ENCODE data around the gene TCAIM.
"Not testable (repeated sequence)": the region's sequence is repeated elsewhere in the genome, so short reads cannot be mapped to it uniquely, and the experiment has no call there.

TCAIM gene

GRCh38 chr3:44387404-44387803, 48.8 kb downstream of the TCAIM start:
- H3K9ac ChIP-seq (ENCODE audit: low read length in 5 of 5), result no peak overlapping the region
- peaks cover 5 to 15% (median 13%) of the 10 kb centered on the region in 5 donors for H3K9me3 ChIP-seq (ENCODE audit: control insufficient read depth in 5 of 5, low read length in 5 of 5)
- H3K36me3 ChIP-seq (ENCODE audit: control insufficient read depth in 5 of 5, insufficient read depth in 5 of 5, low read length in 5 of 5), result peaks cover 0 to 6% (median 0%) of the 10 kb centered on the region in 5 donors
- H3K27me3 ChIP-seq (ENCODE audit: control insufficient read depth in 5 of 5, insufficient read depth in 4 of 5, low read length in 5 of 5), result no peaks in the 10 kb centered on the region
- no peak overlapping the region for H3K4me3 ChIP-seq (ENCODE audit: low read depth in 1 of 5, low read length in 5 of 5)
- H3K4me1 ChIP-seq (ENCODE audit: control insufficient read depth in 5 of 5, insufficient read depth in 5 of 5, low read length in 5 of 5), result no peaks in the 10 kb centered on the region
- H3K27ac ChIP-seq (ENCODE audit: low read depth, low read length), result no peak overlapping the region

GRCh38 chr3:44392489-44392888, 53.9 kb downstream of the TCAIM start:
- Histone ChIP-seq H3K36me3 (ENCODE audit: control insufficient read depth in 5 of 5, insufficient read depth in 5 of 5, low read length in 5 of 5) (peaks cover 0 to 13% (median 11%) of the 10 kb centered on the region in 5 donors), H3K27ac (ENCODE audit: low read depth, low read length) (no peak overlapping the region)

GRCh38 chr3:44395714-44396113, 57.1 kb downstream of the TCAIM start:
- no peaks in the 10 kb centered on the region for H3K9me3 ChIP-seq (ENCODE audit: control insufficient read depth in 5 of 5, low read length in 5 of 5)
- H3K4me3 ChIP-seq (ENCODE audit: low read depth in 1 of 5, low read length in 5 of 5), result no peak overlapping the region
- no peaks in the 10 kb centered on the region for H3K27me3 ChIP-seq (ENCODE audit: control insufficient read depth in 5 of 5, insufficient read depth in 4 of 5, low read length in 5 of 5)
- no peaks in the 10 kb centered on the region for H3K4me1 ChIP-seq (ENCODE audit: control insufficient read depth in 5 of 5, insufficient read depth in 5 of 5, low read length in 5 of 5)
- no peak overlapping the region for H3K9ac ChIP-seq (ENCODE audit: low read length in 5 of 5)
- H3K27ac ChIP-seq (ENCODE audit: low read depth, low read length), result no peak overlapping the region
- H3K36me3 ChIP-seq (ENCODE audit: control insufficient read depth in 5 of 5, insufficient read depth in 5 of 5, low read length in 5 of 5), result peaks cover 0 to 20% (median 14%) of the 10 kb centered on the region in 5 donors

More at GRCh38 chr3:44392489-44392888, 53.9 kb downstream of the TCAIM start:
- Histone ChIP-seq H3K4me3 (ENCODE audit: low read depth in 1 of 5, low read length in 5 of 5) (no peak overlapping the region), H3K9me3 (ENCODE audit: control insufficient read depth in 5 of 5, low read length in 5 of 5) (peaks cover 0 to 2% (median under 1%) of the 10 kb centered on the region in 5 donors), H3K27me3 (ENCODE audit: control insufficient read depth in 5 of 5, insufficient read depth in 4 of 5, low read length in 5 of 5) (no peaks in the 10 kb centered on the region), H3K4me1 (ENCODE audit: control insufficient read depth in 5 of 5, insufficient read depth in 5 of 5, low read length in 5 of 5) (no peaks in the 10 kb centered on the region), H3K9ac (ENCODE audit: low read length in 5 of 5) (no peak overlapping the region)

- no peaks in the 10 kb centered on the region for H3K4me1 ChIP-seq (ENCODE audit: control insufficient read depth in 5 of 5, insufficient read depth in 5 of 5, low read length in 5 of 5)
- no peak overlapping the region for H3K27ac ChIP-seq (ENCODE audit: low read depth, low read length)
- no peak overlapping the region for H3K4me3 ChIP-seq (ENCODE audit: low read depth in 1 of 5, low read length in 5 of 5)
- H3K9me3 ChIP-seq (ENCODE audit: control insufficient read depth in 5 of 5, low read length in 5 of 5), result no peaks in the 10 kb centered on the region
- peaks cover 0 to 27% (median 14%) of the 10 kb centered on the region in 5 donors for H3K36me3 ChIP-seq (ENCODE audit: control insufficient read depth in 5 of 5, insufficient read depth in 5 of 5, low read length in 5 of 5)
- H3K27me3 ChIP-seq (ENCODE audit: control insufficient read depth in 5 of 5, insufficient read depth in 4 of 5, low read length in 5 of 5), result no peaks in the 10 kb centered on the region
- H3K9ac ChIP-seq (ENCODE audit: low read length in 5 of 5), result no peak overlapping the region
These were observed 57.9 kb downstream of the TCAIM start for GRCh38 chr3:44396200-44397171.

GRCh38 chr3:44398271-44398670, 59.7 kb downstream of the TCAIM start:
- not testable (repeated sequence) for H3K27me3 ChIP-seq (ENCODE audit: control insufficient read depth in 5 of 5, insufficient read depth in 4 of 5, low read length in 5 of 5); H3K9me3 ChIP-seq (ENCODE audit: control insufficient read depth in 5 of 5, low read length in 5 of 5); H3K27ac ChIP-seq (ENCODE audit: low read depth, low read length); H3K4me3 ChIP-seq (ENCODE audit: low read depth in 1 of 5, low read length in 5 of 5); H3K9ac ChIP-seq (ENCODE audit: low read length in 5 of 5); H3K4me1 ChIP-seq (ENCODE audit: control insufficient read depth in 5 of 5, insufficient read depth in 5 of 5, low read length in 5 of 5)
- H3K36me3 ChIP-seq (ENCODE audit: control insufficient read depth in 5 of 5, insufficient read depth in 5 of 5, low read length in 5 of 5), result peaks cover 3 to 34% (median 13%) of the 10 kb centered on the region in 5 donors

- Histone ChIP-seq H3K27me3 (ENCODE audit: control insufficient read depth in 5 of 5, insufficient read depth in 4 of 5, low read length in 5 of 5) (no peaks in the 10 kb centered on the region), H3K9me3 (ENCODE audit: control insufficient read depth in 5 of 5, low read length in 5 of 5) (no peaks in the 10 kb centered on the region), H3K9ac (ENCODE audit: low read length in 5 of 5) (no peak overlapping the region), H3K36me3 (ENCODE audit: control insufficient read depth in 5 of 5, insufficient read depth in 5 of 5, low read length in 5 of 5) (peaks cover 6 to 37% (median 13%) of the 10 kb centered on the region in 5 donors), H3K4me3 (ENCODE audit: low read depth in 1 of 5, low read length in 5 of 5) (no peak overlapping the region), H3K27ac (ENCODE audit: low read depth, low read length) (no peak overlapping the region), H3K4me1 (ENCODE audit: control insufficient read depth in 5 of 5, insufficient read depth in 5 of 5, low read length in 5 of 5) (no peaks in the 10 kb centered on the region)
These were observed 60.3 kb downstream of the TCAIM start for GRCh38 chr3:44398853-44399252.

GRCh38 chr3:44400771-44401170, 62.2 kb downstream of the TCAIM start:
- H3K9me3 ChIP-seq (ENCODE audit: control insufficient read depth in 5 of 5, low read length in 5 of 5), result no peaks in the 10 kb centered on the region
- H3K9ac ChIP-seq (ENCODE audit: low read length in 5 of 5), result no peak overlapping the region
- H3K4me3 ChIP-seq (ENCODE audit: low read depth in 1 of 5, low read length in 5 of 5), result no peak overlapping the region
- H3K4me1 ChIP-seq (ENCODE audit: control insufficient read depth in 5 of 5, insufficient read depth in 5 of 5, low read length in 5 of 5), result no peaks in the 10 kb centered on the region
- peaks cover 8 to 40% (median 13%) of the 10 kb centered on the region in 5 donors for H3K36me3 ChIP-seq (ENCODE audit: control insufficient read depth in 5 of 5, insufficient read depth in 5 of 5, low read length in 5 of 5)
- H3K27me3 ChIP-seq (ENCODE audit: control insufficient read depth in 5 of 5, insufficient read depth in 4 of 5, low read length in 5 of 5), result no peaks in the 10 kb centered on the region
- H3K27ac ChIP-seq (ENCODE audit: low read depth, low read length), result no peak overlapping the region

- no peaks in the 10 kb centered on the region for H3K9me3 ChIP-seq (ENCODE audit: control insufficient read depth in 5 of 5, low read length in 5 of 5)
These were observed 64.0 kb downstream of the TCAIM start for GRCh38 chr3:44402548-44402947.

GRCh38 chr3:44409640-44410410, 71.3 kb downstream of the TCAIM start:
- peaks cover 0 to 4% (median 3%) of the 10 kb centered on the region in 5 donors for H3K36me3 ChIP-seq (ENCODE audit: control insufficient read depth in 5 of 5, insufficient read depth in 5 of 5, low read length in 5 of 5)
- H3K9me3 ChIP-seq (ENCODE audit: control insufficient read depth in 5 of 5, low read length in 5 of 5), result no peaks in the 10 kb centered on the region
- no peak overlapping the region for H3K4me3 ChIP-seq (ENCODE audit: low read depth in 1 of 5, low read length in 5 of 5)
- no peak overlapping the region for H3K9ac ChIP-seq (ENCODE audit: low read length in 5 of 5)
- no peaks in the 10 kb centered on the region for H3K4me1 ChIP-seq (ENCODE audit: control insufficient read depth in 5 of 5, insufficient read depth in 5 of 5, low read length in 5 of 5)
- no peaks in the 10 kb centered on the region for H3K27me3 ChIP-seq (ENCODE audit: control insufficient read depth in 5 of 5, insufficient read depth in 4 of 5, low read length in 5 of 5)
- H3K27ac ChIP-seq (ENCODE audit: low read depth, low read length), result no peak overlapping the region

More at GRCh38 chr3:44402548-44402947, 64.0 kb downstream of the TCAIM start:
- no peak overlapping the region for H3K9ac ChIP-seq (ENCODE audit: low read length in 5 of 5)
- H3K4me3 ChIP-seq (ENCODE audit: low read depth in 1 of 5, low read length in 5 of 5), result no peak overlapping the region
- H3K36me3 ChIP-seq (ENCODE audit: control insufficient read depth in 5 of 5, insufficient read depth in 5 of 5, low read length in 5 of 5), result peaks cover 2 to 31% (median 8%) of the 10 kb centered on the region in 5 donors
- no peaks in the 10 kb centered on the region for H3K4me1 ChIP-seq (ENCODE audit: control insufficient read depth in 5 of 5, insufficient read depth in 5 of 5, low read length in 5 of 5)
- H3K27ac ChIP-seq (ENCODE audit: low read depth, low read length), result no peak overlapping the region
- H3K27me3 ChIP-seq (ENCODE audit: control insufficient read depth in 5 of 5, insufficient read depth in 4 of 5, low read length in 5 of 5), result no peaks in the 10 kb centered on the region
